Fibroblast of skin of back (primary cell): Measurements from ENCODE around the gene TTC32.
"Not testable (repeated sequence)": the region's sequence is repeated elsewhere in the genome, so short reads cannot be mapped to it uniquely, and the experiment has no call there.

Experiments
- DNase-seq: peaks from one replicate; pipeline ENCODE4 v3.0.0-alpha.2; 2013

TTC32 gene

GRCh38 chr2:19899985-19900930, 1.5 kb downstream of the TTC32 start:
- no peak for DNase-seq

DNA sequence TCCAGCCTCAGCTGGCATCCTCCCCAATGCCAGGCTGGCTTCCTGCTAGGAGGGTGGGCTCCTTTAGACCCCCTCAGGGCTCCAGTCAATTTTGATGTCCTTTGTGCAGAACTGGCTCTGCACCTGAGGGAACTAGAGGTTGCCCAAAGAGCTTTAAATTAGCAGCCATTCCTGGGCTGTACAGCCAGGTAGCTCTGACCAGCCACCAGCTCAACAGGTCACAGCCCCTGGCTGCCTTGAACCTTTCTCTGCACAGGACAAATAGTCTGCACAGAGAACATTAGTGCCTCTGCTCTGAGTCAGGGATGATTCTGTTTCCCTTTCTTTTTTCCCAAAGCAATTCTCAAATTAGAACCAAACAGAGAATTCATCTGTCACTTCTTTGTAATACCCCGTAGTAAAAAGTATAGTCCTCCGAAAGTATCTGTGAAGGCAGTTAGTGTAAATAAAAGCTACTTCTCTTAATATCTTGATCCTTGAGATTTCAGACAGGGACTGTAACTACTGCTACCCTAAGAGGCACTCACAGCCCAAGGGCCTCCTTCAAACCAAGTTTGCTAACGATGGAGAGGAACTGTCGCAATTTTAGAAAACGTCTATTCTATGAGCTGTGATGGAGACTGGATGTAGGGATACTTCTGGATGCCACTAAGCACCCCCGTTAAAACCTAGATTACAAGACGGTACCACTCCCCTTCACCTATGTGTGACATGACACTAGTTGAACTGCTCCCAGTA, 3.0 kb downstream of the TTC32 start:
- no peak for DNase-seq

DNA sequence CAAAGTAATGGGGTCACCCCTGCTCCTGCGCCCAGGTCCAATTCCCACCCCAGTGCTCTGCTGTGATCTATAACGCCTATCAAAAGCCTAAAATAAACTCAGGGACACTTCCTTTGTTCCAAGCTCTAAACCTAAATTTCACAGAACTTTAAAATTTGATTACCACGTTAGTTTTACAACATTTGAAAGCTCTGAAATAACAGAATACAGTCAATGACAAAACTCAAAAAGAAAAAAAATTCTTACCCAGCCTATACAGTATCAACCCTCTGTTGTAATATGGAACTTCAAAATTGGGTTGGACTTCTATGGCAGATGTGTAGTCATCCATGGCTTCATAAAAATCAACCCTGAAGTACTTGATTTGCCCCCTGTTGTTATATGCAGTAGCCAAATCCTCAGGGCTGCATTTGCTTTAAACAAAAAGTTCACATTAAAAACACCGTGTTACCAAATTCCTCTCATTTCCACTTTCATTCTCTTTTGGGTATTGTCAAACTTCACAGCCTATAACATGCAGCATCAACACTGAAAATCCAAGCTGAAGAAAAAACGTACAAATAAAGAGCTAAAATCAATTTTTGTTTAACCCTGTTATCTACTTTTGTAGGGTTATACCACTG, 4.0 kb downstream of the TTC32 start:
- DNase-seq = no peak

GRCh38 chr2:19895535-19895934, 6.2 kb downstream of the TTC32 start:
- no peak for DNase-seq

DNA sequence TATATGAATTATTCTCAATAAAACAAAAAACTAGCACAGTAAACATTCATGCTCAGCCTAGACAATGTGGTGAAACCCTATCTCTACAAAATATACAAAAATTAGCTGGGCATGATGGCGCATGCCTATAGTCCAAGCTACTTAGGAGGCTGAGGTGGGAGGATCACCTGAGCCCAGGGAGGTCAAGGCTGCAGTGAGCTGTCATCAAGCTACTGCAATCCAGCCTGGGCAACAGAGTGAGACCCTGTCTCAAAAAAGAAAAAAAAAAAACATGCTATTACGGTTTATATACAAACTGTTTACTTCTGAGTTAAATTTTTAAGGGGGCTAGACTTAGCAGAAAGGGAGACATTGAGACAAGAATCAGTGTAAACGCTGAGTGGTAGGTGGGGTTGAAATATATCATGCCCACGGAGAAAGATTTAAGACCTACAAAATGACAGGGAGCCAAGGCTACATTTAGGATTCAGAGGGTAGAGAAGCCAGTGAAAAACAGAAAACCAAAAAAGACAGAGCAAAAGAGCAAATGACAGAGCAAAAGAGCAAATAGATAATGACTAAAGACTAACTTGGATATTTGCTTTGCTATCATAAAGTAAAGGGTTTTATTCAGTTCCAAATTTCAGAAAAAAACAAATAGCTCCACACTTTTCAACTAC, 7.5 kb downstream of the TTC32 start:
- no peak for DNase-seq

DNA sequence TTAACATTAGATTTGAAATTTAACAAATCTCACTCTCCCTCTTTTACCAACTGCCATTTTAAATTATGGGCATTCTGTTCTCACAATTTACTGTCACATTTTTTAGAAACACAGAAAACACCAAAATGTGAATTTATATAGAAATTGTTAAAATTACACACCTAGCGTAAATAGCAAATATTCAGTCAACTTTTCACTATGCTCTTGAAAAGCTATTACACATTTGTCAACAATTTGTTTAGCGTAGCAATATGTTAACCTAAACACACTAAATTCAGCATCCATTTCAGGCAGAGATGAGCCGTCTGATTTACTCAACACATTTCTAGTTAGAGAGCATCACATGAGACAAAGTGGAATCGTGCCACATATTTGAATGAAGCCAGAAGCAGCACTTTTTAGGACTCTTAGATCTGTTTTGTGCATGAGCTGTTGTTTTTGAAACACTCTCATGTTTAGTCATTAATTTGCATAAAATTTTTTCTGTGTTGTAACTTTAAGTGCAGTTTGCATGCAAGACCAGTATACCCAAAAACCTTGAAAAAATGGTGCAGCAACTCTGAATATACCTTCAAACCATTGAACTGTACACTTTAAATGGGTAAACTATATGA, 8.2 kb downstream of the TTC32 start:
- DNase-seq = no peak

DNA sequence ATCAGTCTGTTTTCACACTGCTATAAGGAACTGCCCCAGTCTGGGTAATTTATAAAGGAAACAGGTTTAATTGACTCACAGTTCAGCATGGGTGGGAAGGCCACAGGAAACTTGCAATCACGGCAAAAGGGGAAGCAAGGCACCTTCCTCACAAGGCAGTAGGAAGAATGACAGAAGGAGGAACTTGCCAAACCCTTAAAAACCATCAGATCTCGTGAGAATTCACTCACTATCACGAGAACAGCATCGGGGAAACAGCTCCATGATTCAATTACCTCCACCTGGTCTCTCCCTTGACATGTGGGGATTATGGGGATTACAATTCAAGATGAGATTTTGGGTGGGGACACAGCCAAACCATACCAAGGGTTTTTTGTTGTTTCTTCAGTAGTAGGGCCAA, 9.8 kb downstream of the TTC32 start:
- DNase-seq = not testable (repeated sequence)

DNA sequence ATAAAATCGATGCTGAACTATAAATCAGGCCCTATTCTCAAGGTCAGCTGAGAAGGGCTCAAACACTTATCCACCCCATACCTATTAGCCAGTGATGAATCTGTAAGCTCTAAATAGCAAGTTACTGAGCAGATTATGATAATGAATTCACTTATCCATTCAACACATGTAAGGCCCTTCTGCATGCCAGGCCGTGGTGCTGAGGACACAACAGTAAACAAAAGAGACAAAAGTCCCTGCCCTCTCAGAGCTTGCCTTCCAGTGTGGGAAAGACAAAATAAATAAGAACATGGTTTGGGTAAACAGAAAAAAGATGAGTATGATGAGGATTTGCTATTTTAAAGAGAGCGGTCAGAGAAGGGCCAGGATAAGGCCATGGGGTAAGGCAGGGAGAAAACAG, 11.7 kb downstream of the TTC32 start:
- no peak for DNase-seq

DNA sequence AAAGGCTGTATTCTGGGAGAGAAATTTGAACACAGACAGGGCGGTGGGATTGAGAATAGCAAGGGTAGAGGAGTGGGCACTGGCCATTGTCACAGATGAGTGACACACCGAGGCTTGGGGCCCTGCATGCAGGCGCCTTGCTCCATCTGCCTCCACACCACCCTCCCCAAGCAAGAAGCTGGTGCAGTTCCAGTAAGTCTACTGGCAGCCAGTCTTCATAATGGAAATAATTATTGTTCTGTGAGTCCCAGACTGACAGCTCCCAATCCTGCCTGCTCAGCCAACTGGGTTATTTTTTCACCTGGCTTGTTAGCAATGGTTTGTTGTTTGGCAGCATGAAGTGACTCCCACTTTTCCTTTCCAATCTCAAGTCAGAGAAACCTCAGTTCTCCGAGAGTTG, 13.0 kb downstream of the TTC32 start:
- no peak for DNase-seq

DNA sequence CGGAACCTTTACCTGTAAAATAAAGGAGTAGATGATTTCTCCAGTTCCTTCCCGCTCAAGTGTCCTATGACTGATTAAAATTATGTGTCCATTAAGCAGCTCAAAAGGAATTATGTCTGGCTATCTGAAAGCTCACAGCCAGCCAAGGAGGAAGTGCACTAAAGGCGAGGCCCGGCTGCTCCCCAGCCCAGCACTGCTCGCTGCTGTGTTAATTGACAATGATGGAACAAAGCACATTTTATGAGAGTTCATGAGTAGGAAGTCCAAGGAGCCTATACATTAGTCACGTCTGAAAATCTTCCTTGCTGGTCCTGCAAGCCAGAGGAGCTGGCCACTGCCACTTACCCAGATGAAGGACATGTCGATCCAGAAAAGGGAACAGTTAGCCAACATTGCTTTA, 14.3 kb downstream of the TTC32 start:
- no peak for DNase-seq

DNA sequence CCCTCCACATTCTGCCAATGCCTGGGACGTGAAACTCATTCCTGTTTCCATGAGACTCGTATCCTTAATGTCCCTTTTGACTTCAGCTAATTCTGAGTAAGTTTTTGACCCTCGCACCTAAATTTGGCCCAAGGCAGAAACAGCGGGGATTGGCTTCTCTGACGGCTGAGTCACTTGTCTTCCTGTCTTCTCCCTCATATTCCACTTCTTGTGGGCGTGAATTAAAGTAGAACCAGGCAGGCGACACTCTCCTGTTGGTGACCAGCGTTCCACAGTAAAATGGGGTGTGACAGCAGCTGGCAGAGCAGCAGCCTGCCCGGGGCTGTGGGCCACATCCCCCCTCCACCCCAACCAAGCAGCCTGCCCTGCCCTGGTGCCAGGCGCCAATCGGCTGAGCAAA, 15.5 kb downstream of the TTC32 start:
- DNase-seq = no peak

- DNase-seq = no peak
These were observed 16.0 kb downstream of the TTC32 start for GRCh38 chr2:19885791-19886190.

DNA sequence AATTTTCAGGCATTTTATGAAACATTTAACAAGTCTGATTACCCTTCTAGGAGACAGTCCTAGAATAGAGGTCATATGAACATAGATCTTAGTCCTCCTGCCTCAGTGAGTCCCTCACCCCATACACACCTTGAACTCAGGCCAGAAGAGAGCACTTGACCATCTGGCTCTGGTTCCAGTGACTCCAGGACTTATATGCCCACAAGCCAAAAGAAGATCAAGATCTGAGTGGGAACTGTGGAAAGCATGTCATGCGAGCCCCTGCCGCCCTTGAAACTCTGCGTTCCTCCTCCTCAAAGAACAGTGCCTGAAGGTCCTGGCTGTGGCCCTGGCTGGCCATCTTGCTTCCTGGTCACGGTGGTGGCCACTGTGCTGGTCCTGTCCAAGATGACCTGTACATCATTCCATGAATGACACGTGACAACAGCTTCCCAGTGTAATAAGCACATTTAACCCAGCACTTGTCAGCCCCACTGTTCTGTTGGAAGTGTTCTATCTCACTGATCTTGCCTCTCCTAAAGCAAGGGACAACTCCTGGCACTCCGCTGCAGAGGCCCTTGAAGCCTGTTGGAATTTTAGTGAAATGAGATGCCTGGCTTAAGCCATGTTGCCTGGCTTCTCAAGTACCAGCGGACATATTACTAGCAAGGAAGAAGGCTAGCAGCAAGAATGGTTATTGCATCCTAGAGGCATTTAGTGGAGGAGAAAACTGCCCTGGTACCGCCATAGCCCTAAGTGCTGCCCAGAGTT, 17.6 kb downstream of the TTC32 start:
- no peak for DNase-seq

DNA sequence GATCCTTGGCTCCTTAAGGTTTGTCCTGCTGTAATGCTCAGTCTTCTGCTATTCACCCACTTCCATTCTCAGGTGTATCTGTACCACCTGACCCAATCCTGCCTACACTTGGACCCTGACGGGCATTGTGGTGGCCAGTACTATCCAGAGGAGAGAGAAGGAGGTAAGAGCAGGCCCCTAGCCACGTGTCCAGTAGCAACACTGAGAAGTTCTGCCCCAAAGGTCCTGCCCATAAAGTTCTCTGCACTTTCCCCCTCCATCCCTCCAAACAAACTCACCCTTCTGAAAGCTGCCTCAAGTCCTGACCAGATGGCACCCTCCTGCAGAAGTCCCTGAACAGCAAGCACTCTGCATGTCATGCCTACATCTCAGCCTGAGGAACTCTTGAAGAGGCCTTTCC, 18.3 kb downstream of the TTC32 start:
- DNase-seq = no peak

DNA sequence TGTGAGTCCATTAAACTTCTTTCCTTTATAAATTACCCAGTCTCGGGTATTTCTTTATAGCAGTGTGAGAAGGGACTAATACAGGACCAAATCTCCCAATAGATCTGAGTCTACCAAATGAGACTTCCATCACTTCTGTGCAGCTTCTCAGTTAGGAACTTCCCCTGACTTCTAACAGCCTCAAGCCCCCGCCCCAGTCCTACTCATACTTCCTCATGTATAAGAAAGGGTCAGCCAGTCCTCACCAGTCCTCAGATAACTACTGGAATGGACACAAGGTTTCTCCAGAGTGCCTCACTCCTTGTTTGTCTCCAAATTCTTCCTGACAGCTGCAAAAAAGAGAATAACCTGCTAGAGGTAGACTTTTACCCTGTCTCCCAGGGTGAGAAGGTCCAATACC, 19.5 kb downstream of the TTC32 start:
- no peak for DNase-seq

DNA sequence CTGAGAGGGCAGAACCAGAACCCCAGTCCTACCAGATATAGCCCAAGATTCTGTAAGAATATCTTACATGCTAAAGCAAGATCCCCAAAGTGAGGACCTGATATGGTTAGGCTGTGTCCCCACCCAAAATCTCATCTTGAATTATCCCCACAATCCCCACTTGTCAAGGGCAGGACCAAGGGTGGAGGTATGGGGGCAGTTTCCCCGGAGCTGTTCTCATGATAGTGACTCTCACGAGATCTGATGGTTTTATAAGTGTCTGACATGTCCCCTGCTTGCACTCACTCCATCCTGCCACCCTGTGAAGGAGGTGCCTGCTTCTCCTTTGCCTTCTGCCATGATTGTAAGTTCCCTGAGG, 19.9 kb downstream of the TTC32 start:
- DNase-seq = no peak

DNA sequence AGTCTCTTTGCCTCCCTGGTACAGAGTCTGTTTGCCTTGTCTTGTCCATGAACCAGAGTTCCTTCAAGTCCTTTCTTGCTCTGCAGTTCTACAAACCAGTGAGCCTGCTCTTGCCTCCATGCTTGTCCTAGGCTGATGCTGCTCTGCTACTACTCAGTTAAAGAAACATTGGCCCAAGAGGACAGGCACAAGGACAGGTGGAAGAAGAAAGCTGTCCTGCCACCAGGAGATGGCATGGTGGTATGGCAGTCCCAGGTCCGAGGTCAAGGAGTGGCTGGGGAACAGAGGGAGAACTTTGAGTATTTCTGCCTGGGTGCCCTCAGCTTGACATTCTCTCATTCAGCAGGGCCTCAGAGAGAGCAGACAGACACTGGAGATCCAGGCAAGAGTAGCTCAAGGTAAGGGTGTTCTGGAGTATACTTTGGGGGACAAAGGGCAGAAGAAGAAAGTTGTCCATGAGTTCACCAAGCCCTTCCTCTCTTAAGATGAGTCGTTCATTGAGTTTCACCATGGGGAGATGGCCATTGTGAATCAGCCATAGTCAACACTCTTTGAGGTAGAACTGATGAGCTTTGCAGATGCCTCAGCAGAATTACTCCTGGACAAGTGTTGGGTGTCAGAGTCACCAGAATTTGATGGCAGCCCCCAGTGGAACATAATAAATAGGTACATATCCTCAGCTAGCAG, 20.4 kb downstream of the TTC32 start:
- DNase-seq = no peak

- DNase-seq = not testable (repeated sequence)
These were observed 21.6 kb downstream of the TTC32 start for GRCh38 chr2:19880191-19880590.

DNA sequence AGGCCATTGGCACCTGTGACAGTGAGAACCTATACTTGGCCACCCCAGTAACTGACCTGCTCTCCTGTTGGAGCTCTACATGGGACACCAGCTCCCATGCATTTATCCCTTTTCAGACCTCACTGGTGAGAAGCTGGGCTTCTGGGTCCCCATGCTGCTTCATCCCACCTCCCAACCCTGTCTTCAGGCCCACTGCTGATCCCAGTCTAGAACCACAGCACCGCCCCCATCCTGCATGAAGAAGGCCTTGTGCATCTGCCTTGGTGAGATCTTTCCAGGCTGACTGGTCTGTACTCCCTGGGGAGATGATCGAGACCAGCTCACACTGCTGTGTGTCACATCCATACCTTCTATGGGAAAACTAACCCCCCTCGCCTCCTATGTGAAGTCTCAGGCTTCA, 22.7 kb downstream of the TTC32 start:
- DNase-seq = peak; percentile 80

GRCh38 chr2:19878268-19879046, 23.3 kb downstream of the TTC32 start:
- no peak for DNase-seq
